HCT116 (cell line): ENCODE data around the gene NCF4. TPM values are rescaled to one million over a fixed set of nuclear protein-coding genes. Genes with fewer than 3 reads are reported as not detected.

ENCODE experiments used
- ATAC-seq: fragments of 200-7000 bp; cut with Tn5 transposase; 2 replicates; pipeline ENCODE4 v1.9.1; 2020; ENCODE audit warnings: mild to moderate bottlenecking, moderate library complexity
- BruUV-seq: library from RNA; stranded (reverse); fragments of 400-500 nt; replicated peaks from 2 replicates; lab custom pipeline; 2021; lab: Mats Ljungman, UMichigan
- CTCF ChIA-PET: fragments of 300-600 bp; sonication (Branson Sonifier 250); formaldehyde crosslinking; loops from one replicate; lab custom pipeline; 2021; ENCODE audit warnings: antibody characterized with exemption; lab: Charles Lee
- POLR2A ChIA-PET: fragments of 300-600, 350-600 bp; sonication (Branson Sonifier 250); formaldehyde crosslinking; loops from one replicate; lab custom pipeline; 2021; ENCODE audit warnings: antibody characterized with exemption; lab: Charles Lee
- RAD21 ChIA-PET, 2 experiments: fragments of 300-600 bp; sonication (Branson Sonifier 250); formaldehyde crosslinking; loops; one replicate each; lab custom pipeline; 2023; ENCODE audit warnings: low total read pairs in 2 of 2; ENCODE audit not compliant: uncharacterized antibody in 2 of 2, unreplicated experiment in 2 of 2, low non-redundant PET in 1 of 2; lab: Charles Lee
- DNase-seq: peaks from one replicate; pipeline ENCODE4 v3.0.0-alpha.2; 2010; ENCODE audit warnings: low read depth, low spot score
- H2AFZ ChIP-seq: fragments of 200-600 bp; shearing (Covaris generic), sonication (generic); 2 replicates; pipeline ENCODE4 v1.6.1; 2017; ENCODE audit warnings: low read depth, mixed run types, mixed read lengths, antibody characterized with exemption, low read length; ENCODE audit not compliant: poor library complexity, severe bottlenecking
- H3K27ac ChIP-seq: 2 replicates; pipeline ENCODE4 v1.5.1; 2012; ENCODE audit warnings: low read depth, low read length
- H3K27me3 ChIP-seq: fragments of 200-600 bp; sonication (generic); 2 replicates; pipeline ENCODE4 v1.6.1; 2016; ENCODE audit warnings: mixed run types, low read length, mixed read lengths; ENCODE audit not compliant: insufficient read depth
- H3K36me3 ChIP-seq, 2 experiments: fragments of 200-500 bp in 1 of 2; fragments of 200-600 bp in 1 of 2; sonication (Bioruptor generic) in 1 of 2; sonication (generic) in 1 of 2; 2 replicates each; pipeline versions ENCODE4 v1.5.1 to v1.6.1; 2014 to 2016; ENCODE audit warnings: low read length in 2 of 2, inconsistent platforms in 1 of 2, mixed read lengths in 1 of 2, mixed run types in 1 of 2; ENCODE audit not compliant: insufficient read depth in 2 of 2, control insufficient read depth in 1 of 2
- H3K4me1 ChIP-seq, 2 experiments: fragments of 200-600 bp in 1 of 2; sonication (generic) in 1 of 2; 2 replicates each; pipeline versions ENCODE4 v1.5.1 to v1.6.1; 2012 to 2017; ENCODE audit warnings: low read length in 2 of 2, inconsistent platforms in 1 of 2, mild to moderate bottlenecking in 1 of 2, mixed read lengths in 1 of 2, mixed run types in 1 of 2, moderate library complexity in 1 of 2; ENCODE audit not compliant: insufficient read depth in 2 of 2, control insufficient read depth in 1 of 2
- H3K4me2 ChIP-seq: fragments of 200-600 bp; sonication (generic); 2 replicates; pipeline ENCODE4 v1.6.1; 2017; ENCODE audit warnings: mixed run types, low read length, mixed read lengths
- H3K4me3 ChIP-seq, 2 experiments: fragments of 200-600 bp in 1 of 2; sonication (generic) in 1 of 2; replicated peaks in 1 of 2; 2 replicates each; pipeline ENCODE4 v1.5.1; 2011 to 2016; ENCODE audit warnings: low read length in 2 of 2, control low read depth in 1 of 2, low read depth in 1 of 2, mild to moderate bottlenecking in 1 of 2, mixed read lengths in 1 of 2, mixed run types in 1 of 2
- H3K79me2 ChIP-seq: fragments of 200-600 bp; sonication (generic); 2 replicates; pipeline ENCODE4 v1.6.1; 2017; ENCODE audit warnings: mild to moderate bottlenecking, mixed run types, low read length, moderate library complexity, mixed read lengths; ENCODE audit not compliant: insufficient read depth
- H3K9ac ChIP-seq: fragments of 200-600 bp; sonication (generic); 2 replicates; pipeline ENCODE4 v1.6.1; 2016; ENCODE audit warnings: low read length, mixed read lengths
- H3K9me2 ChIP-seq: fragments of 200-600 bp; sonication (generic), shearing (Covaris generic); 2 replicates; pipeline ENCODE4 v1.6.1; 2017; ENCODE audit warnings: mixed run types, mild to moderate bottlenecking, moderate library complexity; ENCODE audit not compliant: insufficient read depth
- H3K9me3 ChIP-seq, 2 experiments: fragments of 200-500 bp in 1 of 2; fragments of 200-600 bp in 1 of 2; sonication (Bioruptor generic) in 1 of 2; sonication (generic) in 1 of 2; 2 replicates each; pipeline ENCODE4 v1.6.1; 2014 to 2017; ENCODE audit warnings: low read length in 2 of 2, mixed read lengths in 2 of 2, inconsistent platforms in 1 of 2, low read depth in 1 of 2, mild to moderate bottlenecking in 1 of 2, mixed run types in 1 of 2, moderate library complexity in 1 of 2; ENCODE audit not compliant: control insufficient read depth in 1 of 2, insufficient read depth in 1 of 2
- H4K20me1 ChIP-seq: fragments of 200-600 bp; sonication (generic), shearing (Covaris generic); 2 replicates; pipeline ENCODE4 v1.6.1; 2017; ENCODE audit warnings: mixed run types, mild to moderate bottlenecking, moderate library complexity; ENCODE audit not compliant: insufficient read depth
- CBX3 ChIP-seq: IDR thresholded peaks from 2 replicates; pipeline ENCODE4 v1.6.1; 2012; ENCODE audit warnings: low read depth
- EGR1 ChIP-seq: IDR thresholded peaks from 2 replicates; pipeline ENCODE4 v1.6.1; 2012; ENCODE audit warnings: low read depth
- ELF1 ChIP-seq: IDR thresholded peaks from 2 replicates; pipeline ENCODE4 v1.6.1; 2012; ENCODE audit warnings: low read depth, borderline replicate concordance
- FOSL1 ChIP-seq: IDR thresholded peaks from 2 replicates; pipeline ENCODE4 v1.6.1; 2012; ENCODE audit warnings: low read depth
- JUND ChIP-seq: IDR thresholded peaks from 2 replicates; pipeline ENCODE4 v1.6.1; 2012
- MAX ChIP-seq: IDR thresholded peaks from 2 replicates; pipeline ENCODE4 v1.6.1; 2012
- POLR2A ChIP-seq: IDR thresholded peaks from 2 replicates; pipeline ENCODE4 v1.7.0; 2011; ENCODE audit warnings: borderline replicate concordance; ENCODE audit not compliant: insufficient read depth, insufficient read length; ENCODE audit errors: extremely low read depth
- POLR2AphosphoS5 ChIP-seq: IDR thresholded peaks from 2 replicates; pipeline ENCODE4 v1.6.1; 2011; ENCODE audit warnings: mild to moderate bottlenecking, low read depth, low read length, moderate library complexity
- SIN3A ChIP-seq: IDR thresholded peaks from 2 replicates; pipeline ENCODE4 v1.6.1; 2012; ENCODE audit warnings: low read depth
- SP1 ChIP-seq: IDR thresholded peaks from 2 replicates; pipeline ENCODE4 v1.6.1; 2012; ENCODE audit warnings: low read depth
- TCF7L2 ChIP-seq: IDR thresholded peaks from 2 replicates; pipeline ENCODE4 v1.7.0; 2011; ENCODE audit warnings: borderline replicate concordance, inconsistent platforms; ENCODE audit not compliant: insufficient read depth, insufficient read length; ENCODE audit errors: extremely low read depth
- intact Hi-C: fragments of 100-400 bp; cut with micrococcal nuclease; formaldehyde crosslinking; loops from 2 replicates; pipeline ENCODE4 v1.10.0; 2022
- total RNA-seq: library from RNA; stranded (reverse); gene quantifications from one replicate; pipeline ENCODE4 v1.2.1, GENCODE V29; 2021; ENCODE audit not compliant: unreplicated experiment
- TF ChIP-seq, protein P1 (sequence below): IDR thresholded peaks from 2 replicates; pipeline ENCODE4 v1.6.1; 2012; ENCODE audit warnings: low read depth
- TF ChIP-seq, protein P2 (sequence below): IDR thresholded peaks from 2 replicates; pipeline ENCODE4 v1.6.1; 2012

NCF4 gene
- total RNA-seq, 1 experiment from 2014 or later = 0.37 TPM

DNA sequence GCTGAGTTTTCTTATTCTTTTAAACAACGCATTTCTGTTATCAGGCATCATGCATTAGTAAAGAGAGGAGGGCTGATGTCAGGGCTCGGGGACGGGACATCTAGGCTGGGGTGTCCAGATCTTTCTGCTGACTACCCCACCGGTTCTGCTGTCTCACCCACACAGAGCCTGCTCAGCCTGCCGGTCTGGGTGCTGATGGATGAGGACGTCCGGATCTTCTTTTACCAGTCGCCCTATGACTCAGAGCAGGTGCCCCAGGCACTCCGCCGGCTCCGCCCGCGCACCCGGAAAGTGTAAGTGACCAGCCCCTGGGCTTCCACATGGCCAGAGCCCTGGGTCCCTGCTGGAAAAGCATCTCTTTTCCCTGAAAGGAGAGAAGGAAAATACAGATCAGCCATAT lies 9.4 kb downstream of the NCF4 start:
- Histone ChIP-seq H3K4me1 (peaks cover 24 to 51% of the 10 kb centered on the region in 2 experiments; a peak in 3 of 4 replicates), H2AFZ (no peak overlapping the region), H3K4me2 (peak overlapping the region; percentile 64), H3K27ac (no peak overlapping the region), H3K9me3 (no peaks in the 10 kb centered on the region), H3K27me3 (peaks cover 10% of the 10 kb centered on the region; the same call in 1 of the 2 replicates), H3K9me2 (no peaks in the 10 kb centered on the region), H3K4me3 (peak overlapping the region in 1 of 2 experiments; percentile 11; a peak in 1 of 4 replicates), H4K20me1 (no peaks in the 10 kb centered on the region), H3K79me2 (no peaks in the 10 kb centered on the region), H3K9ac (0 out of 2 replicates have a peak overlapping the region, but pooled peaks have one; percentile 6), H3K36me3 (no peaks in the 10 kb centered on the region)
- intact Hi-C loops = loop anchor here (5.0 kb wide), 1 partner anchor 107 kb away; no protein-coding TSS in a partner anchor
- POLR2A ChIA-PET = interaction anchor here (0.6 kb wide), 1 partner anchor 48 kb away, joined by 4 read pairs; no protein-coding TSS in a partner anchor
- DNase-seq (peak; percentile 37), ATAC-seq (peak; percentile 63)
- RAD21 ChIA-PET = no interaction called here
- TF ChIP-seq SIN3A = no peak
- TF ChIP-seq, protein P1, sequence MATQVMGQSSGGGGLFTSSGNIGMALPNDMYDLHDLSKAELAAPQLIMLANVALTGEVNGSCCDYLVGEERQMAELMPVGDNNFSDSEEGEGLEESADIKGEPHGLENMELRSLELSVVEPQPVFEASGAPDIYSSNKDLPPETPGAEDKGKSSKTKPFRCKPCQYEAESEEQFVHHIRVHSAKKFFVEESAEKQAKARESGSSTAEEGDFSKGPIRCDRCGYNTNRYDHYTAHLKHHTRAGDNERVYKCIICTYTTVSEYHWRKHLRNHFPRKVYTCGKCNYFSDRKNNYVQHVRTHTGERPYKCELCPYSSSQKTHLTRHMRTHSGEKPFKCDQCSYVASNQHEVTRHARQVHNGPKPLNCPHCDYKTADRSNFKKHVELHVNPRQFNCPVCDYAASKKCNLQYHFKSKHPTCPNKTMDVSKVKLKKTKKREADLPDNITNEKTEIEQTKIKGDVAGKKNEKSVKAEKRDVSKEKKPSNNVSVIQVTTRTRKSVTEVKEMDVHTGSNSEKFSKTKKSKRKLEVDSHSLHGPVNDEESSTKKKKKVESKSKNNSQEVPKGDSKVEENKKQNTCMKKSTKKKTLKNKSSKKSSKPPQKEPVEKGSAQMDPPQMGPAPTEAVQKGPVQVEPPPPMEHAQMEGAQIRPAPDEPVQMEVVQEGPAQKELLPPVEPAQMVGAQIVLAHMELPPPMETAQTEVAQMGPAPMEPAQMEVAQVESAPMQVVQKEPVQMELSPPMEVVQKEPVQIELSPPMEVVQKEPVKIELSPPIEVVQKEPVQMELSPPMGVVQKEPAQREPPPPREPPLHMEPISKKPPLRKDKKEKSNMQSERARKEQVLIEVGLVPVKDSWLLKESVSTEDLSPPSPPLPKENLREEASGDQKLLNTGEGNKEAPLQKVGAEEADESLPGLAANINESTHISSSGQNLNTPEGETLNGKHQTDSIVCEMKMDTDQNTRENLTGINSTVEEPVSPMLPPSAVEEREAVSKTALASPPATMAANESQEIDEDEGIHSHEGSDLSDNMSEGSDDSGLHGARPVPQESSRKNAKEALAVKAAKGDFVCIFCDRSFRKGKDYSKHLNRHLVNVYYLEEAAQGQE = no peak
- TF ChIP-seq CBX3 = peak; percentile 46; the same call in 1 of the 2 replicates
- peak; percentile 88 for TF ChIP-seq EGR1
- no peak for TF ChIP-seq TCF7L2
- TF ChIP-seq POLR2A = no peak
- no peak for TF ChIP-seq ELF1
- TF ChIP-seq, protein P2, sequence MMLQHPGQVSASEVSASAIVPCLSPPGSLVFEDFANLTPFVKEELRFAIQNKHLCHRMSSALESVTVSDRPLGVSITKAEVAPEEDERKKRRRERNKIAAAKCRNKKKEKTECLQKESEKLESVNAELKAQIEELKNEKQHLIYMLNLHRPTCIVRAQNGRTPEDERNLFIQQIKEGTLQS = no peak
- 0 out of 2 replicates have a peak, but pooled peaks have one; percentile 30 for TF ChIP-seq POLR2AphosphoS5
- TF ChIP-seq FOSL1 = peak; percentile 77
- TF ChIP-seq JUND = no peak; the same call in 1 of the 2 replicates
- TF ChIP-seq MAX = peak; percentile 67
- TF ChIP-seq SP1 = peak; percentile 55
- CTCF ChIA-PET = interaction anchor here (0.7 to 6.9 kb wide), 5 partner anchors 13 to 173 kb away, joined by 3 to 40 read pairs (median 8); no protein-coding TSS in a partner anchor
- BruUV-seq = no TSS peak
